Amygdala (tissue), 56 donors: ENCODE data around the gene ASMTL.
"Not testable (repeated sequence)": the region's sequence is repeated elsewhere in the genome, so short reads cannot be mapped to it uniquely, and the experiment has no call there.

ENCODE experiments used
- DNase-seq, 56 donors: peaks; one replicate each; lab custom pipeline; 2025; lab: John Stamatoyannopoulos, UW

ASMTL gene

DNA sequence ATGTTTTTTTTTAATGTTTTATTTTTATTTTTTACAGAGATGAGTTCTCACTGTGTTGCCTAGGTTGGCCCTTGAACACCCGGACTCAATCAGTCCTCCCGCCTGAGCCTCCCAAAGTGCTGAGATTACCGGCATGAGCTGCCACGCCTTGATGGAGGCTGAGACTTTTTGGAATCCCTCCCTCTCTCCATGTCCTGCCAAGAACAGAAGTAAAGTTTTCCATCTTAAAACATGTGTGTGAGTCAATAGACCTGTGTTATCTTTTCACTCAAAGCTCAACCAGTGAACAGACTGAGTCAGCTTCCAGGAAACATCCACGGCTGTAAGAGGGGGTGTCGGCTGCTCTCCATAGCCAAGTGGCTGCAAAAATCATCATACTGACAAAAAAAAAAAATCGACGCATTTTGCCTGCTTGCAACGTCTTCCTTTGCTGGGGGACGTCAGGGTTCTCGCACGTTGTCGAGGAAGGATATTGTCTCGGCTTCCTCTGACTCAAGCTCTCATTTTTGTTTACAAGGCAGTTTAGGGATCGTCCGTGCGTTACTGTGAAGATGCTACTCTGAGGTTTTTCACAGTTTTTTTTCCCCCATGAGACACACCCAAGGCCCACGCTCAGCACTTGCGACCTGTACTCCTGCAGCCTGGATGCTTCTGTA, 10.0 kb upstream of the ASMTL start:
- no peak for DNase-seq

DNA sequence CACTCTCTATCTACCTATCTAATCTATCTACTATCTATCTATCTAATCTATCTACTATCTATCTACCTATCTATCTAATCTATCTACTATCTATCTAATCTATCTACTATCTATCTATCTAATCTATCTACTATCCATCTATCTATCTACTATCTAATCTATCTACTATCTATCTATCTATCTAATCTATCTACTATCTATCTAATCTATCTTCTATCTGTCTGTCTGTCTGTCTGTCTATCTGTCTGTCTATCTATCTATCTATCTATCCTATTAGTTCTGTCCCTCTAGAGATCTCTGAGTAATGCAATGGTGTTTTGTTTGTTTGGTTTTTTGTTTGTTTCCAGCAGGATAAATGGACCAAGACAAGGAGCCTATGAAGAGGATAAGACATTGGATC, 9.4 kb upstream of the ASMTL start:
- DNase-seq: no peak

DNA sequence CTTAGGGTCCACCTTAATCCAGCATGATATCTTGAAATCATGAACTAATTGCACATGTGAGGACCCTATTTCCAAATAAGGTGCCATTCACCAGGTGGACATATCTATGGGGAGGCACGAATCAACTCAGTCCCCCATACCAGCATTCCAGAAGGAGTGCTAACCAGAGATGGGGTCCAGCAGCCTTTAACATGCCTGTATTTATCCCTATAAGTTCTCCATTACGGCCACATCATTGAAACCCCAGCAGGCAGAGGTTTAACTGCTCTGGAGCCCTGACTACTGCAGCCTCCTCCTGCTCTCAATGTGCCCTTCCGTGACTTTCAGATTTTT, 3.2 kb upstream of the ASMTL start:
- DNase-seq: no peak

- DNase-seq: no peak
Observed at GRCh38 chrX:1453951-1454785, 1.5 kb upstream of the ASMTL start.

DNA sequence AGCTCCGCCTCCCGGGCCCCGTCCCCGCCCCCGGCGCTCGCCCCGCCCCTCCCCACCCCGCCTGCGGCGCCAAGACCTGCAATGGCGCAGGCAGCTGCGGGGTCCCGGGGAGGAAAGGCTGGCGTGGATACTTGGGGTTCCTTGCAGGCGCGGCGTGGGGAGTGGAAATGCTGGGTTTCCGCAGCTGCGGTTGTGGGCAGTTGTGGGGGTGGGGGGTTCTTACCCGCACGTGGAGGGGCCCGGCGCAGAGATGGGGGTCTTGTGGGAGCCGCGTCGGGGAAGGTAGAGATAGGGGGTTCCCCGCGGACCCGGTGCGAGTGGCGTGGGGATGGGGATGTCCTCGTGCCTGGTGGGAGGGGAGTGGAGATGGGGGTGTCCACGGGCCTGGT, 680 bp upstream of the ASMTL start:
- DNase-seq: no peak

DNA sequence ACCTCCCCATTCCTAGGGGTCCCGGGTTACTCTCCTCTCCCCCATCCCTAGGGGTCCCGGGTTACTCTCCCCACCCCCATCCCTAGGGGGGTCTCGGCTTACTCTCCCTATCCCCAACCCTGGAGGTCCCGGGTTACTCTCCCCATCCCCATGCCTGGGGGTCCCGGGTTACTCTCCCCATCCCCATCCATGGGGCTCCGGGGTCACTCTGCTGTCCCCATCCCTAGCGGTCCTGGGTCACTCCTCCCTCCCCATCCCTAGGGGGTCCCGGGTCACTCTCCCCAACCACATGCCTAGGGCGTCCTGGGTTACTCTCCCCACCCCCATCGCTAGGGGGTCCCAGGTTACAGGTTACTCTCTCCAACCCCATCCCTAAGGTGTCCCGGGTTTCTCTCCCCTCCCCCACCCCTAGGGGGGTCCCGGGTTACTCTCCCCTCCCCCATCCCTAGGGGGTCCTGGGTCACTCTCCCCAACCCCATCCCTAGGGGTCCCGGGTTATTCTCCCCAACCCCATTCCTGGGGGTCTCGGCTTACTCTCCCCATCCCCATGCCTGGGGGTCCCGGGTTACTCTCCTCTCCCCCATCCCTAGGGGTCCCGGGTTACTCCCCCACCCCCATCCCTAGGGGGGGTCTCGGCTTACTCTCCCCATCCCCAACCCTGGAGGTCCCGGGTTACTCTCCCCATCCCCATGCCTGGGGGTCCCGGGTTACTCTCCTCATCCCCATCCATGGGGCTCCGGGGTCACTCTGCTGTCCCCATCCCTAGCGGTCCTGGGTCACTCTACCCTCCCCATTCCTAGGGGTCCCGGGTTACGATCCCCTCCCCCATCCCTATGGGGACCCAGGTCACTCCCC, 821 bp downstream of the ASMTL start:
- DNase-seq: no peak

DNA sequence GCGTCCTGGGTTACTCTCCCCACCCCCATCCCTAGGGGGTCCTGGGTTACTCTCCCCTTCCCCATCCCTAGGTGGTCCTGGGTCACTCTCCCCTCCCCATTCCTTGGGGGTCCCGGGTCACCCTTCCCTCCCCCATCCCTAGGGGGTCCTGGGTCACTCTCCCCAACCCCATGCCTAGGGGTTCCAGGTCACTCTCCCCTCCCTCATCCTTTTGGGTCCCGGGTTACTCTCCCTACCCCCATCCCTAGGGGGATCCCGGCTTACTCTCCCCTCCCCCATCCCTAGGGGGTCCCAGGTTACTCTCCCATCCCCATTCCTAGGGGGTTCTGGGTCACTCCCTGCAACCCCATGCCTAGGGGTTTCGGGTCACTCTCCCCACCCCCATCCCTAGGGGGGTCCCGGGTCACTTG, 1.5 kb downstream of the ASMTL start:
- DNase-seq: no peak

DNA sequence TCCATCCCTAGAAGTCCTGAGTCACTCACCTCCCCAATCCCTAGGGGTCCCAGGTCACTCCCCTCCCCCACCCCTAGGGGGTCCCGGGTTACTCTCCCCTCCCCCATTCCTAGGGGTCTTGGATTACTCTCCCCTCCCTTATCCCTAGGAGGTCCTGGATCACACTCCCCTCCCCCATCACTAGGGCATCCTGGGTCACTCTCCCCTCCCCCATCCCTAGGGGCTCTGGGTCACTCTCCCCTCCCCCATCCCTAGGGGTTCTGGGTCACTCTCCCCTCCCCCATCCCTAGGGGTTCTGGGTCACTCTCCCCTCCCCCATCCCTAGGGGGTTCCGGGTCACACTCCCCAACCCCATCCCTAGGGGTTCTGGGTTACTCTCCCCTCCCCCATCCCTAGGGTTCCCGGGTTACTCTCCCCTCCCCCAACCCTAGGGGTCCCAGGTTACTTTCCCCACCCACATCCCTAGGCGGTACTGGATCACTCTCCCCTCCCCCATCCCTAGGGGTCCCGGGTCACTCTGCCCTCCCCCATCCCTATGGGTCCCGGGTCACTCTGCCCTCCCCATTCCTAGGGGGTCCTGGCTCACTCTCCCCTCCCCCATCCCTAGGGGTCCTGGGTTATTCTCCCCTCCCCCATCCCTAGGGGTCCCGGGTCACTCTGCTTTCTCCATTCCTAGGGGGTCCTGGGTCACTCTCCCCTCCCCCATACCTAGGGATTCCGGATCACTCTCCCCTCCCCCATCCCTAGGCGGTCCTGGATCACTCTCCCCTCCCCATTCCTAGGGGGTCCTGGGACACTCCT, 2.1 kb downstream of the ASMTL start:
- no peak for DNase-seq

GRCh38 chrX:1449823-1450149, 2.9 kb downstream of the ASMTL start:
- DNase-seq: no peak

DNA sequence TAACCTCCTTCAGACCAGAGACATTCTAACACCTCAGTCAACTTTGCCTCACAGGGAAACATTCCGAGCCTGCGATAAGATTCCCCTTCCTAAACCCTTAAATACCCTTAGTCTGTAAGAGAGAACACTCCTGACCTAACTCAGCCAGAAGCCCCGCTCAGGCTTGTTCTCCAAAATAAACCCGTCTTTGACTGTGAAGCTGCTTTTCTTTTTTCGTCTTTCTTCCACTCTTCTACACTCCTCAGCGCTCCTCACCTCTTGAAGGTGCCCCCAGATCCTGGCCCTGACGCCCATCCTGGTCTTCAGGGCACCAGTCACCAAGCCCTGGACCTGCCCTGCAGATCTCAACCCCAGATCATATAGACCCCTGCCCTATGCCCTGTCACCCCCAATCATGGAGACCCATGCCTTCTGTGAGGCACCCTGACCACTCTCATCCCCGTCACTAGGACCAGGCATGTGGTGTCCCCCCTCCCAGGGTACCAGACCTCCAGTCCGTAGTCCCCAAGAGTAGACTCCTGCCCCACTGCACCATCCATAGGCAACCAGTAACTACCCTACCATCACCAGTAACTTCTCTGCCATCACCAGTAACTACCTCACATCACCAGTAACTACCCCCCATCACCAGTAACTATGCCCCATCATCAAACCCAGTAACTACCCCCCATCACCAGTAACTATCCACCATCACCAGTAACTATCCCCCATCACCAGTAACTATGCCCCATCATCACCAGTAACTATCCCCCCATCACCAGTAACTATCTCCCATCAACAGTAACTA, 3.5 kb downstream of the ASMTL start:
- DNase-seq: no peak

DNA sequence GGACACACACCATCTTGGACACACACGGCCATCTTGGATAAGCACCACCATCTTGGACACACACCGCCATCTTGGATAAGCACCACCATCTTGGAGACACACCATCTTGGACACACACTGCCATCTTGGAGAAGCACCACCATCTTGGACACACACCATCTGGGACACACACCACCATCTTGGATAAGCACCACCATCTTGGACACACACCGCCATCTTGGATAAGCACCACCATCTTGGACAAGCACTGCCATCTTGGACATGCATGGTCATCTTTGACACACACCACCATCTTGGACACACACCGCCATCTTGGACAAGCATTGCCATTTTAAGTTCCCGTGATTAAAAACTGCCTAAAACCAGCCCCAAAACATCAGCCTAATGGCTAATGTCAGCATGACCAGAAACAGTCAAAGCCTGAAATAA, 4.1 kb downstream of the ASMTL start:
- not testable (repeated sequence) for DNase-seq

GRCh38 chrX:1447969-1448572, 4.6 kb downstream of the ASMTL start:
- DNase-seq: not testable (repeated sequence)

- not testable (repeated sequence) for DNase-seq
Observed at GRCh38 chrX:1446984-1447968, 5.4 kb downstream of the ASMTL start.

- DNase-seq: no peak
Observed at GRCh38 chrX:1444561-1445500, 7.9 kb downstream of the ASMTL start.

DNA sequence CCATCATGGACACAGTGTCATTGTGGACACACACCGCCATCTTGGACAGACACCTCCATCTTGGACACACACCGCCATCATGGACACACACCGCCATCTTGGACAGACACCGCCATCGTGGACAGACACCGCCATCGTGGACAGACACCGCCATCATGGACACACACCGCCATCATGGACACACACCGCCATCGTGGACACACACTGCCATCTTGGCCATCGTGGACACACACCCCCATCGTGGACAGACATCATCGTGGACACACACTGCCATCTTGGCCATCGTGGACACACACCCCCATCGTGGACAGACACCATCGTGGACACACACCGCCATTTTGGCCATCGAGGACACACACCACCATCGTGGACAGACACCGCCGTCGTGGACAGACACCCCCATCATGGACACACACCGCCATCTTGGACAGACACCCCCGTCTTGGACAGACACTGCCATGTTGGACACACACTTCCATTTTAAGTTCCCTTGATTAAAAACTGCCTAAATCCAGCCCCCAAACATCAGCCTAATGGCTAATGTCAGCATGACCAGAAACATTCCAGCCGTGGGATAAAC, 9.1 kb downstream of the ASMTL start:
- no peak for DNase-seq

DNA sequence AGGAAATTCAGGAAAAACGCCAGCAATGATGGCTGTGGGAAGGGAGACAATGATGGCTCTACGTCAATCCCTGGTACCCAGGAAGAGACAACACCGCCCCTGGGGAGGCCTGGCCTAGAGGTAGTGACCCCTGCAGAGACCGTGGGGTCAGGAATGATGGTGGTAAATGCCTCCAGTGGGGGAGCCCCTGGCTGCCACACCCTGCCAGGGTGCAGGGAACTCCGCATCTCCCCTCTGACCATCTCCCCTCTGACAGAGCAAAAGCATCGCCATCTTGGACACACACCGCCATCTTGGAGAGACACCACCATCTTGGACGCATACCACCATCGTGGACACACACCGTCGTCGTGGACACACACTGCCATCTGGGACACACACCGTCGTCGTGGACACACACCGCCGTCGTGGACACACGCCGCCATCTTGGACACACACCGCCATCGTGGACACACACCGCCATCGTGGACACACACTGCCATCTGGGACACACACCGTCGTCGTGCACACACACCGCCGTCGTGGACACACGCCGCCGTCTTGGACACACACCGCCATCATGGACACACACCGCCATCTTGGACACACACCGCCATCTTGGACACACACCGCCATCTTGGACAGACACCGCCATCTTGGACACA, 9.9 kb downstream of the ASMTL start:
- no peak for DNase-seq
